Lower lobe of right lung (tissue), 2 donors: ENCODE data around the gene ETV6. TPM values are rescaled to one million over a fixed set of nuclear protein-coding genes. Genes with fewer than 3 reads are reported as not detected.
"Not testable (repeated sequence)": the region's sequence is repeated elsewhere in the genome, so short reads cannot be mapped to it uniquely, and the experiment has no call there.

Experiments used
- ATAC-seq, 2 donors: fragments of 200-7000 bp; cut with Tn5 transposase; one replicate each; pipeline ENCODE4 v1.9.1; 2020 to 2022; ENCODE audit warnings: mild to moderate bottlenecking in 2 of 2, moderate library complexity in 2 of 2
- DNase-seq: peaks from one replicate; pipeline ENCODE4 v3.0.0-alpha.2; 2020
- H3K27ac ChIP-seq: fragments of 200-600 bp; one replicate; pipeline ENCODE4 v1.8.0; 2022
- H3K27me3 ChIP-seq: fragments of 200-600 bp; one replicate; pipeline ENCODE4 v1.8.0; 2022; ENCODE audit warnings: low read depth
- H3K36me3 ChIP-seq: fragments of 200-600 bp; one replicate; pipeline ENCODE4 v1.8.0; 2022; ENCODE audit warnings: mild to moderate bottlenecking
- H3K4me1 ChIP-seq: fragments of 200-600 bp; one replicate; pipeline ENCODE4 v1.8.0; 2022
- H3K4me3 ChIP-seq: fragments of 200-600 bp; one replicate; pipeline ENCODE4 v1.8.0; 2022; ENCODE audit warnings: mild to moderate bottlenecking
- H3K9me3 ChIP-seq: fragments of 200-600 bp; one replicate; pipeline ENCODE4 v1.8.0; 2022
- intact Hi-C: fragments of 100-400 bp; cut with DNase I; formaldehyde crosslinking; loops from one replicate; pipeline ENCODE4 v1.11.0; 2022
- total RNA-seq: library from RNA; stranded (reverse); fragmentation: NEBNext Ultra II Directional; extraction: Animal tissue kit (Norgen Biotek cat#: 25700); gene quantifications from one replicate; pipeline ENCODE4 v1.2.1, GENCODE V29; 2021
- TF ChIP-seq, protein P1 (sequence below): fragments of 200-600 bp; IDR thresholded peaks from one replicate; pipeline ENCODE4 v1.8.0; 2022; ENCODE audit warnings: antibody characterized with exemption, mild to moderate bottlenecking
- donor health status: DM: no; HTN: yes; CAD: no; lungs with severe emphysema.

The ETV6 gene
- total RNA-seq, 1 donor from 2014 or later: 48.4 TPM

DNA sequence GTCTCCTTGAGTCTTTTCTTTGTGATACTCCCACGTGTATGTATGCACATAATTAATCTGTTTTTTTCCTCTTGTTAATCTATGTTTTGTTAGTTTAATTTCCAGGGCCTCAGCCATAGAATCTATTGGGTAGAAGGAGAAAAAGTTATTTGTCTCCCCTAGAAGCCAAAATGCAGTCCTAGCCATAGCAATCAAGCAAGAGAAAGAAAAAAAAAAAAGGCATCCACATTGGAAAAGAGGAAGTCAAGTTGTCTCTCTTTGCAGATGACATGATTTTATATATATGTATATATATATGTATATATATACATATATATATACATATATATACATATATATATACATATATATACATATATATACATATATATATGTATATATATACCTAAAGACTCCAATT lies 25.4 kb upstream of the ETV6 start:
- no peak for DNase-seq
- ATAC-seq: no peak

DNA sequence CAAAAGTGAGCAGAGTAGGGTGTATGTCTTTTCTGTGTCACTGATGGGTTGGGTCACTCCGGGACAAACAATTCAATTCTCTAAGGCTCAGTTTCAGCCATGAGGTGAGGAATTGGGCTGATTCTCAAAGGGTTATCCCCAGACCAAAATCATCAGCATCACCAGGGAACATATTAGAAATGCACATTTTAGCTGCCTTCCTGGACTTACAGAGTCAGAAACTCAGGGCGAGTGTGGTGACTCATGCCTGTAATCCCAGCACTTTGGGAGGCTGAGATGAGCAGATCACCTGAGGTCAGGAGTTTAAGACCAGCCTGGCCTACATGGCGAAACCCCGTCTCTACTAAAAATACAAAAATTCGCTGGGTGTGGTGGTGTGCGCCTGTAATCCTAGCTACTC lies 21.8 kb upstream of the ETV6 start:
- H3K36me3 ChIP-seq, ATAC-seq, H3K27me3 ChIP-seq, DNase-seq, H3K9me3 ChIP-seq, intact Hi-C loops, H3K4me3 ChIP-seq, H3K27ac ChIP-seq: not testable (repeated sequence)
- H3K4me1 ChIP-seq: peaks cover 11% of the 10 kb centered on the region

More for the DNA sequence above, 25.4 kb upstream of the ETV6 start:
- no peak overlapping the region for H3K27ac ChIP-seq
- H3K36me3 ChIP-seq: no peaks in the 10 kb centered on the region
- H3K4me3 ChIP-seq: no peak overlapping the region
- H3K9me3 ChIP-seq: no peaks in the 10 kb centered on the region
- H3K4me1 ChIP-seq: peaks cover 17% of the 10 kb centered on the region
- H3K27me3 ChIP-seq: no peaks in the 10 kb centered on the region
- TF ChIP-seq, protein P1, sequence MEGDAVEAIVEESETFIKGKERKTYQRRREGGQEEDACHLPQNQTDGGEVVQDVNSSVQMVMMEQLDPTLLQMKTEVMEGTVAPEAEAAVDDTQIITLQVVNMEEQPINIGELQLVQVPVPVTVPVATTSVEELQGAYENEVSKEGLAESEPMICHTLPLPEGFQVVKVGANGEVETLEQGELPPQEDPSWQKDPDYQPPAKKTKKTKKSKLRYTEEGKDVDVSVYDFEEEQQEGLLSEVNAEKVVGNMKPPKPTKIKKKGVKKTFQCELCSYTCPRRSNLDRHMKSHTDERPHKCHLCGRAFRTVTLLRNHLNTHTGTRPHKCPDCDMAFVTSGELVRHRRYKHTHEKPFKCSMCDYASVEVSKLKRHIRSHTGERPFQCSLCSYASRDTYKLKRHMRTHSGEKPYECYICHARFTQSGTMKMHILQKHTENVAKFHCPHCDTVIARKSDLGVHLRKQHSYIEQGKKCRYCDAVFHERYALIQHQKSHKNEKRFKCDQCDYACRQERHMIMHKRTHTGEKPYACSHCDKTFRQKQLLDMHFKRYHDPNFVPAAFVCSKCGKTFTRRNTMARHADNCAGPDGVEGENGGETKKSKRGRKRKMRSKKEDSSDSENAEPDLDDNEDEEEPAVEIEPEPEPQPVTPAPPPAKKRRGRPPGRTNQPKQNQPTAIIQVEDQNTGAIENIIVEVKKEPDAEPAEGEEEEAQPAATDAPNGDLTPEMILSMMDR: no peak
- intact Hi-C loops: no loop called here

DNA sequence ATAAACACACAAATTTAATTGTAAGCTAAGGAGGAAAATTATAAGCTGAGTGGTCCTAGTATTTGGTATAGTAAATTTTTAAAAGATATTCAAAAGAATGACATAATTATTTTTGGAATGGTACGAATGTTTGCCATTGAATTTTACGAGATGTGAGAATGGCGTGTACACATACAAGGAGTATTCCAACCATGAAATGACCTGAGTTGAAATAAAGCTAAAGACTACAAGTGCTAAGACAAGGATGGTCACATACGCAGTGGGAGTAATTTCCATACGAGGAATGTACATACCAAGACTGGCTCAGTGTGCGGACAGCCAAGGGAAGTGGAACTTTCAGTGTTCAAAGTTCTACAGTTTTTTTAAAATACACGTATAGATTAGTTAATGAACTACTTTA lies 21.1 kb upstream of the ETV6 start:
- intact Hi-C loops: no loop called here
- no peaks in the 10 kb centered on the region for H3K36me3 ChIP-seq
- DNase-seq: no peak
- H3K27me3 ChIP-seq: no peaks in the 10 kb centered on the region
- H3K4me1 ChIP-seq: peaks cover 5% of the 10 kb centered on the region
- no peak overlapping the region for H3K4me3 ChIP-seq
- no peak for ATAC-seq
- TF ChIP-seq, protein P1: no peak
- H3K9me3 ChIP-seq: no peaks in the 10 kb centered on the region
- no peak overlapping the region for H3K27ac ChIP-seq

DNA sequence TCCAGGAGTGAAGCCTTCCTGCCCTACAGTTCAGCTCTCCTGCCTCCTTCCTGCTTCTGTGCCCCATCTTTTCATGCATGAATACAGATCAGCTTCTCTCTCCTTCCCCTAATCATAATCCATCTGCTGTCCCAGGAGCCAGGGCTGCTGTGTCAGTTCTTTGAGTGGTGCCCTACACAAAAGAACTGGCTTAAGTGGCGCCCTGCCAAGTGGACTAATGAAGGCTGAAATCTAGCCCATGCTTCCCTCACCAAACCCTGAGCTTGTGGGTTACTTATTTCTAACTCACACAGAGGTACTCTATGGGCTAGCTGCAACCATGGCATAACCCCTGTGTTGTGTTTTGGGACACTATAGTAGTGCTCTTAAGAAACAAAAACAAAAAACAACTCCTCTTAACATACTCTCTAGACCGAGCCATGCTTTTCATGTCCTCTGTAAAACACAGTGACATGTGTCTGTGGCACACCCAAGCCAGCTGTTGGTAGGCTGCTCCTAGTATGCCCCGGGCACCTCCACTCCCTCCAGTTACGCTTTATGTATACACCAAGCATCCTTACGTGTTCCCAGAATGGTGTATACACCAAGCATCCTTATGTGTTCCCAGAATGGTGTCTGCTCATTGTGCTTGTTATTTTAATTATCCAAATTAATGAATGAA lies 19.3 kb upstream of the ETV6 start:
- DNase-seq (peak; percentile 48), ATAC-seq (no peak)
- TF ChIP-seq, protein P1: no peak
- H3K36me3 ChIP-seq: no peaks in the 10 kb centered on the region
- H3K9me3 ChIP-seq: no peaks in the 10 kb centered on the region
- no peak overlapping the region for H3K27ac ChIP-seq
- H3K4me1 ChIP-seq: no peaks in the 10 kb centered on the region
- H3K4me3 ChIP-seq: no peak overlapping the region
- no peaks in the 10 kb centered on the region for H3K27me3 ChIP-seq
- intact Hi-C loops: no loop called here

DNA sequence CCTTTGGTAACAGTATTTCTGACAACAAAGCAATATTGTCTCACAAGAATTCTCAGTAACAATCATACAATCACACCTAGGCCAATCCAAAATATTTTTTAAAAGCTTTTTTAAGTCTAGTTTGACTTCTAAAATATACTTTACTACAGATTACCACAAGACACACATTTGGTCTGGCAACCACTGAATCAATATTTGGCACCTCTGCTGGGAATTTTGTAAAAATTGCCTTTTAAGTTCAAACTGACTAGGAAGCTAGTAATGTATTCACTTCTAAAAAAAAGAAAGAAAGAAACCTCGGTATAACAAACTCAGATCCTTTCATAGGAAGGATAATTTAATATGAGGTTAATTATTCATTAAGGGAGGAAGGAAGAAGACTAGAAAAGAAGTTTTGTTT lies 18.2 kb upstream of the ETV6 start:
- H3K9me3 ChIP-seq: peaks cover 9% of the 10 kb centered on the region
- no peak for ATAC-seq
- TF ChIP-seq, protein P1: no peak
- H3K27me3 ChIP-seq: no peaks in the 10 kb centered on the region
- no peak overlapping the region for H3K27ac ChIP-seq
- no peaks in the 10 kb centered on the region for H3K4me1 ChIP-seq
- intact Hi-C loops: no loop called here
- DNase-seq: no peak
- H3K36me3 ChIP-seq: no peaks in the 10 kb centered on the region
- H3K4me3 ChIP-seq: no peak overlapping the region

DNA sequence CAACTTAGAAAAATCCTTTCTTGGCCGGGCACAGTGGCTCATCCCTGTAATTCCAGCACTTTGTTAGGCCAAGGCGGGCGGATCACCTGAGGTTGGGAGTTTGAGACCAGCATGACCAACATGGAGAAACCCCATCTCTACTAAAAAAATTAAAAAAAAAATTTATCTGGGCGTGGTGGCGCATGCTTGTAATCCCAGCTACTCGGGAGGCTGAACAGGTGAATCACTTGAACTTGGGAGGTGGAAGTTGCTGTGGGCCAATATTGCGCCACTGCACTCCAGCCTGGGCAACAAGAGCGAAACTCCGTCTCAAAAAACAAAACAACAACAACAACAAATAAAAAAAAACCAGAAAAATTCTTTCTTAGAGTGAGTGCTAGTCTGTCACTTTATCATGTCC lies 17.6 kb upstream of the ETV6 start:
- H3K36me3 ChIP-seq, H3K27ac ChIP-seq, H3K27me3 ChIP-seq, ATAC-seq, H3K4me3 ChIP-seq, H3K4me1 ChIP-seq, H3K9me3 ChIP-seq, intact Hi-C loops, DNase-seq: not testable (repeated sequence)
